ENCODE data around the gene HAGH.
A peak's percentile ranks its signal among the peaks of the same experiment; 100 is the strongest.

Gene HAGH

DNA sequence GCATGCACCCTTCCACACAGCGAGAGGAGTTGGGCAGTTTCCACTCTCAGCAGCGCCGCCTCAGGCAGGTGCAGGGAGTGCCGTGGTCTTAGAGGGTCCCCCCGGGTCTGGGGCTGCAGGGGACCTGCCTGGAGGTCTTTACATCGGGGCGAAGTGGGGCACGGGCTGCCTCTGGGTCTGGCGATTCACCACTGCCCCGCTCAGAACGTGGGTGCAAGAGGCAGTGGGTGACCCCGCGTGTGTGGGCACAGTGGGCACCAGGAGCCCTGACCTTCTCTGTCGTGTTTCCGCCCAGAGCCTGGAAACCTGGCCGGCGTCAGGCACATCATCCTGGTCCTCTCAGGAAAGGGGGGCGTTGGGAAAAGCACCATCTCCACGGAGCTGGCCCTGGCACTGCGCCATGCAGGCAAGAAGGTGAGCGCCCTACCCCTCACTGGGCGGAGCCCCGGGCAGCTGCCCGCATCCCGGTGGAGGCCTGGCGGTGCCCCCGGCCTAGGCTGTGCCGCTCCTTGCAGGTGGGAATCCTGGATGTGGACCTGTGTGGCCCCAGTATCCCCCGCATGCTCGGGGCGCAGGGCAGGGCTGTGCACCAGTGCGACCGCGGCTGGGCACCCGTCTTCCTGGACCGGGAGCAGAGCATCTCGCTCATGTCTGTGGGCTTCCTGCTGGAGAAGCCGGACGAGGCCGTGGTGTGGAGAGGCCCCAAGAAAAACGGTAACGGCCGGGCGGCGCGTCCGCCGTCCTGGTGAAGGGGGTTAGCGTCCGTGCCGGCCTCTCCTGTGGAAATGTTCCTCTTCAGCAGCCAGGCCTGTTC is 40.2 kb downstream of the HAGH start:
- no peak for DNase-seq

DNA sequence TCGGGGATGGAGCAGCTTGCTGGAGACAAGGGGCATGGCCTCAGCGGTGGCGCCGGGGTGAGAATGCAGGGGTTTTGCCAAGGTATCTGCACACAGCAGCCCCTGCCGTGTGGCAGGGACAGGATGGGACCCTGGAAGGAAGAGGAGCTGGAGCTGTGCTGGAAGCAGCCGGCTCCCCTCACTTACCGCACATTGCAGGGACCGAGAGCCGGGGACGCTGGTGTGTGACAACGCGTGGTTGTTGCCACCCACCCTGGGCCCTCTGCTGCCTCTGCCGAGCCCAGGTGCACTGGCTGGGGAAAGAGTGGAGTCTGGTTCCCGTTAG is 40.8 kb downstream of the HAGH start:
- DNase-seq = no peak

DNA sequence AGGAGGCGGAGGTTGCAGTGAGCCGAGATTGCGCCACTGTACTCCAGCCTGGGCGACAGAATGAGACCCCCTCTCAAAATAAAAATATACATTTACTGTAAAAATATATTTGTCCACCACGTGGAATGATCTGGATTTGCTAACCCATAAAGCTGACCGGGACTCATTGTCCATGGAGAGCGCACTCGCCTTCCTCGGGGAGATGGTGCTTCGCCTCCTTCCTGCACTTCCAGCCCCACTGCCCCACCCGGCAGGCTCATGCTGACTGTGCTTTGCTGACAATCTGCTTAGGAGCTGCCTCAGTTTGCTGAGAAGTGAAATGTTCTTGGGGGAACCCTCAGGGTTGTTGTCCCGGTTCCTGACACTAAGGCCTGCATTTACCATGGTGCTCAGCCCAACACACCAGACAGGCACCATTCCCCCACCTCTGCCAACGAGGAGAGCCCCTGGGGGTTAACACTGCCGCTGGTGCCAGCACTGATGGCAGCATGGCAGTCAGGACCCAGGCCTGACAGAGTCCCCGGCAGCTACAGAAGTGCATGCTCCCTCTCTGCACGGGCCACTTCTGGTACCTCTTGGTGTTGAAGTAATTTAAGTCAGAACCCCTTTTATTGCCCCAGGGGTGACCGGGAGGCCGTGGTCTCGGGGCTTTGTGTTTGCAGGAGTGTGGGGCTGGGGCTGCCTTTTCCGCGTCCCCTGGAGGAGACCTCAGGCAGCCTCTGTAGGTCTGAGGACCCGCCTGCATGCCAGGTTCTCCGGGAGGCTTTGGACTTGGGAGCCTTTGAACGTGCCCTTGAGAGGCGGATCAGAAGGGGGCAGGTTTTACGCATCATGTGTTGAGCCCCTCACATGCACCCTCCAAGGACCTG is 41.4 kb downstream of the HAGH start:
- DNase-seq = no peak

DNA sequence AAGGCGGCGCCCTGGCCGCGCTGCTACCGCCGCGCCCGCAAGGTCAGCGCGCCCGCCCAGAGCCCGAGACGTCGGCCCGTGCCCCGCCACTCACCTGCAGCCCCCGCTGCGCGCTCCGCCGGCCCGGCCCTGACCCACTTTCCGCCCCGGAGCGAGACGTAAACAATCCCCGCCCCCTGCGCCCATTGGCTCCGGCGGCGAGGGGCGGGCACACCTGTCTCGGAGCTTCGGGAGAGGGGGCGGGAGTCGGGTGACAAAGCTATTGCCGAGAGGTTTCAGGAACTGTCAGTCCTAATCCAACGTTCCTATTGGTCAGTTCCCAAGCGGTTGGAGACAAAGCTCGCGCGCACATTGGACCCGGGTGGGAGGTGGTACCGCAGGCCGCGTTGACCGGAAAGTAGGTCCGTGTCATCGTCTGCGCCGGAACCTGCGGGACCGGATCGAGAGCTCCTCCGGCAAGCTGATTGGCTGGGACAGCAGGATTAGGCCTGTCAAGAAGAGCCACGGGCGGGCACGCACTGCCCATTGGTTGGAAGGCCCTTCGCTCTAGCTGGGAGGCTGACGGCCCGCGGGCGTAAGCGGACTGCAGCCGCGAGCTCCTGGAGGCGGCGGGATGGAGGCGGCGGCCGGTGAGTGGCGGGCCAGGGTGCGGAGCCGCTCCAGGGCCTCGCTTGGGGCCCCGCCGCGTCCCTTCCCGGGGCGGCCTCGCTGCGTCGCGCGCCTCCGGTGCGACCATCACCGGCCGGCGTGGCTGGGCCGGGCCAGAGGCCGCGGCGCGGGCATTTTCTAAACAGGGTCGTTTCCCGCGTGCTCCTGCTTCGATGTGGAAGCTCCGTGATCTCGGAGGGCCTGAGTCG is 44.0 kb downstream of the HAGH start, which contains the start of the genes NUBP2 and SPSB3:
TSS of gene NUBP2 (plus strand) at position 553 of the 857 bp plus-strand sequence. CDS start at position 614, 61 bp downstream.
TSS of gene SPSB3 (minus strand) at position 164 of the 857 bp plus-strand sequence. CDS start 1,088 bp downstream, outside the sequence.
- peak; percentile 100 for DNase-seq

DNA sequence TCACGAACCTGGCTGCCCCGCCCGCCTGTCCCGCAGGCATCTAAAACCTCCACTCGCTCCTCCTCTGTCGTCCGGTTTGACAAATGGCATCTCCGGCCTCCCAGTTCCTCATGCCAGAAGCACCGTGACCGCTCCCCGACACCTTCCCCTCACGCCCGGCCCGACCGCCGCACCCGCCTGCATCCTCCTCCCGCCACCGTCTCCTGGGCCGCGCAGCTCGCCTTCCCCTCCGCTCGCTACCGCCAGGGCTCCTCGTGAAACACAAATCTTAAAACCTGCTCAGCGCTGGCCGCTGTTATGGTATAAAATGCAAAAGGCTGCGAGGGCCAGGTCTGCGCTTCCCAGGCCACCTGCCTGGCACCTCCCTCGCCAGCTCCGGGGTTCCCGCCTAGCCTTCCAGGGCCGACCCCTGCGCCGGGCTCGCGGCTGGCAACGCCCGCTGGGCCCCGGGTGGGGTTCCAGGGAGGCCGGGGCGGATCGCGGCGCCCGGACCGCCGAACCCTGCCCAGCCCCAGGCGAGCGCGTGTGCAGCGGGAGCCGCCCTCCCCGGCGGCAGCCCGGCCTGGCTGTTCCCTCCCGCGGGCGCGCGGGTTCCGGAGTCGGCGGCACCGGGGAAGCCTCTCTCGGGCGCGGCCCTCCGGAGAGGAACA is 44.7 kb downstream of the HAGH start:
- no peak for DNase-seq

DNA sequence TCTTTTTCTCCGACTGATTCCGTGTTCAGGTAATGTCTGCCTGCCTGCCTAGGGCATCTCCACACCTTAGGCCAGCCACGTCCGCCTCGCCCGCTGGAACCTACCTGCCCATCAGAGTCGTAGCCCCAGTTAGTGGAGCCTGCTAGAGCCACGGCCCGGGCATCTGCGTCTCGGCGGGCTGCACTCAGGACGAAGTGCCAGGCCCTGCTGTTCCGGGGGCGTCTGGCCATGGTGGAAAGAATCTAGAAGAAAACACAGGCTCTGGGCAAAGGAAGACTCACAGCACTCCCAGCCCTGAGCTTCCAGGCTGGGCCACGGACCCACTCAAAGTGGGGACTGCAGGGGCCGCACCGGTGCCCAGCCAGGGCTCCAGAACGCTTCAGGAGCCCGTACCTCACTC is 45.4 kb downstream of the HAGH start:
- DNase-seq = no peak

DNA sequence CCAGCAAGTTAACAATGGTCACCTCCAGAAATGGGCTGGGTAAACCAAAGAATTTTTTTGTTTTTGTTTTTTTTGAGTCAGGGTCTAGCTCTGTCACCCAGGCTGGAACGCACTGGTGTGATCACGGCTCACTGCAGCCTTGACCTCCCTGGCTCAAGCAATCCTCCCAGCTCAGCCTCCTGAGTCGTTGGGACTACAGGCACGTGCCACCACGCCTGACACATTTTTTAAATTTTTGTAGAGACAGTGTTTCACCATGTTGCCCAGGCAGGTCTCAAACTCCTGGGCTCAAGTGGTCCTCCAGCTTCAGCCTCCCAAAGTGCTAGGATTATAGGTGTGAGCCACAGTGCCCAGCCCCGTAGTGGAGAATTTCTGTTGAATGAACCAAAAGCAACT is 46.0 kb downstream of the HAGH start:
- DNase-seq = no peak

DNA sequence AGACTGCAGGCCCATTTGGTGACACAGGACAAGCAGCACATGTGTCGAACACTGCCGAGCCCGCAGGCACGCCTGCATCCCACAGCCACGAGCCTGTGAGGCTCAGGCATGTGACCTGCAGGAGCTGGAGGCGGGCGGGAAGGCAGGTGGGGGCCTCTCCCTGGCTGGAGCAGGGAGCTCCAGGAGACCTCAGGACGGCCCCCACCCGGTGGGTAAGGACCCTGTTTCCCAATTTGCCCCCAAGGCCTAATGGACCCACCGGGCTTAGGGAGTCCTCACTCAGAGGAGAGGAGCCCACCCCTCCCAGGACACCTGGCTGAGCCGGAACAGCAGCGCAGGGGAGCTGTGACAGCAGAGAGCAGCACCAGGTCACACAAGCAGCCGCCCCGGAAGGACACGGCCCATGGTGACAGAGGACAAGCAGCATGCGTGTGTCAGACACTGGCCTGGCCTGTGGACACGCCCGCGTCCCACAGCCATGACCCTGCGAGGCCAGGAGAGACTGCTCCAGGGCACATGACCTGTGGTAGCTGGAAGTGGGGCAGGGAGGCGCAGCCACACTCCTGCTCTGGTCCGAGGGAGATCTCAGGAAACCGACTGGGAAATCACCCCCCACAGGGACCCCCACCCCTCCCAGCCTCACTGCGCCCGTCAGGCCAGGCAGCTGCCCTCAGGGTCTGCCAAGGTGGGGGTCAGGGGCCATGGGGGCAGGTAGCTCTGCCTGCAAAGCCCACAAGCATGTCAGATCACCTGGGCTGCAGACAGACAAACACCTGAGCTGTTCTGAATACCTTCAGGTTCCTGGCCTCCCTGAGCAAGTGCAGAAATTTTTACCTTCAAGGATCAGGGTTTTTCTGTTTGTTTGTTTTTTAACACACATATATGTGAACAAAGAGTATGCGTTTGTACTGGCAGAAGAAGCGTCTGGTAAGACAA is 46.6 kb downstream of the HAGH start:
- DNase-seq = no peak

DNA sequence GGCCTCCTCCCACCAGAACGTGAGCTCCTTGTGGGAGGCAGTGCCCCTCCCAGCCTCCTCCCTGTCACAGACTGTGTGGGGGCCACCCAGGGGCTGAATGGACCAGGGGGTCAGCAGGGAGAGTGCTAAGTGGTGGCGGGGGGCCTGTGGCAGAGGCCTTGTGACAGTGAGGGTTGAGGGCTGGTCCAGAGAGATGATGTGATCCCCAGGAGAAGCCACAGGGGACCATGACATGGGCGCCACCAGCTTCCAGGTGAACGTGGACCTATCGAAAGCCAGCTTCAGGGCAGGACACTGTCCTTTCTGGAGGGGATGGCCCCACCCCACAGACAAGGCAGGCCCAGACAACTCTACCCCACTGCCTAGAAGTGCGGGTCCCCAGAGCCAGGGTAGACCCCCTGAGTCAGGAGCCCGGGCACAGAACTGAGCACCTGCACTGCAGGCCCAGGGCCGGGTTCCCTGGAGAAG is 47.4 kb downstream of the HAGH start:
- no peak for DNase-seq

DNA sequence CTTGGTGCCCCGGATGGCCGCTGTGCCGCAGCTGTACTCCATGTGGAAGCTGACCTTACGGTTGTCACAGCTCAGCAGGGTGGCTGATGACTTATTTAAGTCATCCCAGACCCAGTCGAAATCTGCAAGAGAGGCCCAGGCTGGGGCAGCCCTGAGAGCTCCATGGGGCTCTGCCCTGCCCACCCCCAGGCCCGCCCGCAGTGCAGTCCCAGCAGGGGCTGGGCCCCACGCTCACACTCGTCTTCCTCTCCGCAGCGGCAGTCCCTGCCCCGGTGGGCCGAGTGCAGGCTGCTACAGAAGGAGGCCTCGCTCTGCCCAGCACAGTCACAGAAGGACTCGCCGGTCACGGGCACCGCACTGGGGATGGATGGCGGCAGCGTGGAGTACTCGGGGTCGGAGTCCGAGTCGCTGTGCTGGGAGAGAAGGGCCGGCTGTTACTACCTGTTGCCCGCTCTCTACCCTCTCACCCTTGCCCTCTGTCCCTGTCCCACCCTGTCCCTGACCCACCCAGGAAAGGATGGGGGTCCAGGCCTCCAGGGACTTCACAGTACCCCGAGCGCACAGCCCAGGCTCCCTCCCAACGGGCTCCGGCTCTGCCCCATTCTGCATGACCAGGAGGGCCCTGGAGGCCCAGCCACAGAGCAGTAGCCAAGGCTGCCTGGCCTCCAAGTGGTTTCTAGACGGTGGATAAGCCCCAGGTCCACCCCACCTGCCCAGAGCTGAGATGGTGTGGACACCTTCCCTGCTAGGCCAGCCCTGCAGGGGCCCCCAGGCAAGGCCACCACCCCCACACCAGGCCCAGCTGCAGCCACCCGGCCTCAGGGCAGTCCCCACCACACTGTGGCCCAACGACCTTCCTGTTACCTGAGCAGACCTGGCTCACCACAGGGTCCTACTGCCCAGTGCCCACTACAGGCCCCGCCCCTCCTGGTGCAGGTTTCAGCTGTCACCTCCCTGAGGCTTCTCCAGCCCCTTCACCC is 48.1 kb downstream of the HAGH start:
- DNase-seq = no peak

DNA sequence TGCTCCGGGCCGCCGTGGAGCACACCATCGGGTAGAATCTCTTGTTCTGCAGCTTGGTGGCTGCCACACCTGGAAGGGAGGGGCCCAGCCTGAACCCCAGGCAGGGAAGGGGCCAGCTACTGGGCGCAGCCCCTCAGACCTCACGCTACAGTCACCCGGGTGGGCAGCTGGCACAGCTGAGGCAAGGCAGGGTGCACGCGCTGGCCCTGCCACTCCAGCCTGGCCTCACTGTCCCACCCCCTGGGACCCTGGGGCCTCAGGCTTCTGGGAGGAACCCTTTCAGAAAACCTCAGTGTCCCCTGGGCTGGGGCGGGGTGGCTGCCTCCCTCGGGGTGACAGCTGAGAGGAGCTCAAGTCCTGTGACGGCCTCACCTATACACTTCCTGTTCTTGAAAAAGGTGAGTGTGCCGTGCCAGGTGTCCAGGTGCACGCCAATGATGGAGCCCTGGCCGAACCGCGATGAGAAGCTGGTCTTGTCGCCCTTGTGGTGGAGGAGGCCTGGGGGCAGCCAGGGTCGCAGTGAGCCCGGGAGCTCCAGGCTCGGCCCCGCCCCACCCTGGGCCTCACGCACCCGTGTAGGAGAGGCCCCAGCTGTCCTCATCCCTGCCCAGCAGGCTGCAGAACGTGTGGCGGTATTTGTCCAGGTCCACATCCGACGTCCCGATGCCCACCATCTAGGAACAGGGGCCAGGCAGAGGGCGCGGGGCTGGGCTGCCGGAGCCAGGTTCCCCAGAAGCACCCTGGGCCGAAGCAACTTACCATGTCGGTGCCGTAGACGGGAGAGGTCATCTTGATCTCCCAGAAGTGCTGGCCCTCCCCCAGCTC is 49.0 kb downstream of the HAGH start:
- DNase-seq = no peak

DNA sequence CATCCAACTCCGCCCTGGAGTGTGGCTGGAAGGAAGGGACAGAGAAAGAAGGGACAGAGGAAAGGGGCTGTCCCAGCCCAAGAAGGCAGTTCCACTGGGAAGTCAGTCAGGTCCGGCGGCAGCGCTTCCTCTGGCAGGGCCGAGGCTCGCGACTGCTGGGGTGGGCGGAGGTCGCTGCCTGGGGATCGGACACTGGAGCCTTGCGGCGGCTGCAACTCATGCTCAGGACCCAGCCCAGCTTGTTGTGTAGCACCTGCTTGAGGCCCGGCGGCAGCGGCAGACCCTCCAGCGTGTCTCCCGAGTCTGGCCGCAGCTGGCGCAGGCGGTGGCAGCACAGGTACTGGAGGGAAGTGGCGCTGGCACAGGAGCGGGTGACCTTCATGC is 49.6 kb downstream of the HAGH start:
- no peak for DNase-seq

DNA sequence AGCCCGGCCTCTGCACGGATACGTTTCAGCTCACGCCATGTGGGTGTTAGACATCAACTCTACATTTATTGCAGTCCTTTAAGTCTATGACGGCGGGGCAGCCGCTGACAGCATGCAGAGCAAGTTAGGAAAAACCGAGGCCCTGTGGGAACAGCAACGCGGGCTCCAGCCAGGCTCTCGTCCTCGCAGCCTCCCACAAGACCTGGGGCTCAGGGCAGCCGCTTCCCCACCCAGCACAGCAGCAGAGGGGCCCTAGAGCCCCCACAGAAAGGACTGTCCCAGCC is 50.0 kb downstream of the HAGH start:
- DNase-seq = no peak

DNA sequence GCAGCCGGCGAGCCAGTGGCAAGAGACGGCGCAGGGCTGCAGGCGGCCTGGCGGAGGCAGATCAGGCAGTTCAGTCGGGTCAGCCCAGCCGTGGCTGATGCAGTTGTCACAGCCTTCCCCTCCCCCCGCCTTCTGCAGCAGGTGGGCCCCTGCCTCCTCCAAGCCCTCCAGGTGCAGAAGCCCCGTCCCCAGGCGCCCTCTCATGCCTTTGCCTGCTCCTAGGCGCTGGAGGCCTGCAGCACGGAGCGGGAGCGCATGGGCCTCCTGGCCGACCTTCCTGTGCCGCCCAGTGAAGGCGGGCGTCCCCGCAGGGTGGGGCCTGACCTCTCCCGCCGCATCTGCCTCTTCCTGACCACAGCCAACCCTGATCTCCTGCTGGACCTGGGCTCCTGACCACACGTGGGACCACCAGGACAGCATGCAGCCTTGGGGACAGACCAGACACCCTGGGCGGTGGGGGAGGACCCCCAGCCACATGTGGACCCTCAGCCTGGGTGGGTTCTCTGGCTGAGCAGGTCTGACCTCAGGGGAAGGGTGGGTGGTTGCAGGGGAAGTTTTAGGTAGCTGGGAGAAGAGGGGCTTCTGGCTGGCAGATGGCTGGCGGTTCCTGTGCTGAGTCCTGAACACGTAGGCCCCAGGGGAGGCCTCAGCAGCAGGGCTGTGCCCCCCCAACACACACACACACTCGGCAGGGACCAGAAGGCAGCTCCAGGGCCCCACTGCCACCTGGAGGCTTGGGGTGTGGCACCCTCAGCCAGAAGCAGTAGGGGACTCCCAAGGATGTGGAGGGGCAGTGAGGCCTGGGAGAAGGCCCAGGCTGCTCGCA is 50.6 kb downstream of the HAGH start:
- no peak for DNase-seq

DNA sequence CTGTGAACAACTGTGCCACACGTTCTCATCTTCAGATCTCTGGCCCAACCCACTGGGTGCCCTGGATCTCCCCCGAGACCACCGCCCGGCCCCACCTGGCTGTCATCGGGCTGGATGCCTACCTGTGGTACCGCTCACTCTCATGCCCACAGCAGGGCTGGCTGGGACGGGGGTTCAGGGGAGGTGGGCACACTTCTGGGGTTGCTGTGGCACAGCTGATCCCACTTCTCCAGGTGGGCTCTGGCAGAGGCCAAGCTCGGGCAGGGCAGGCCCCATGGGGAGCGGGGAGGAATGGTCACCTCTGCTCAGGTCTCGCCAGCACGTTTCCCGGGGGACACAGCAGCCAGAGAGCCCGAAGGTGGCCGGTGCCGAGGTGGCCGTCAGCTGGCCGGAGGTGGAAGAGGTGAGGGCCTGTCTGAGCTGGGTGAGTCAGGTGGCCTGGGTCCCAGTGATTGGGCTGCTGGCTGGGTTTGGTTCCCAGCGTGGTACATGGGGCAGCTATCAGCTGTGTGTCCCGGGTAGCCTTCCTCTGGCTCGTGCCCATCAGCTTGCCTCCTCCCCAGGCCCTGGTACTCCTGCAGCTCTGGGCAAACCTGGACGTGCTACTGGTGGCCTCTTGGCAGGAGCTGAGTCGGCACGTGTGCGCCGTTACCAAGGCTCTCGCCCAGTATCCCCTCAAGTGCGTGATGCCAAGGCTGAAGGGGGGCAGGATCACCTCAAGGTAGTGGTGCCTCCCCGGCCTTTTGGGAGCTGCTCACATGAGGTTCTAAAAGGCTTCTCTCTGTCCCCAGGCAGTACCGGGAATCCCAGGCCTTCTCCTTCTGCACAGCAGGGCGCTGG is 51.4 kb downstream of the HAGH start:
- no peak for DNase-seq

DNA sequence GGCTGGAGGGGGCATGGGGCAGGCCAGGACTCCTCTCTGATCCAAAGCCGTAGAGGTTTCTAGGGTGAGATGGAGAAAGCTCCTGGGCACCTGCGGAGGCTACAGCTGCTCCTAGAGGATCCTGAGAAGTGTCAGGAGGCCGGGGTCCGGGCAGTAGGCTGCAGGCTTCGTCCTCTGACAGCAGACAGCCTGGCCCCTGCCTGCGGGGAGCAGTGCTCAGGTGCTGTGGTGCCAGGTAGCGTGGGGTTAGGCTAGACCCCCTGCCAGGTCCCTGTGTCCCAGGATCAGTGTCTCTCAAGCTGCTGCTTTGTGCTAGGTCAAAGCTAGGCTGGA is 52.2 kb downstream of the HAGH start:
- DNase-seq = no peak

DNA sequence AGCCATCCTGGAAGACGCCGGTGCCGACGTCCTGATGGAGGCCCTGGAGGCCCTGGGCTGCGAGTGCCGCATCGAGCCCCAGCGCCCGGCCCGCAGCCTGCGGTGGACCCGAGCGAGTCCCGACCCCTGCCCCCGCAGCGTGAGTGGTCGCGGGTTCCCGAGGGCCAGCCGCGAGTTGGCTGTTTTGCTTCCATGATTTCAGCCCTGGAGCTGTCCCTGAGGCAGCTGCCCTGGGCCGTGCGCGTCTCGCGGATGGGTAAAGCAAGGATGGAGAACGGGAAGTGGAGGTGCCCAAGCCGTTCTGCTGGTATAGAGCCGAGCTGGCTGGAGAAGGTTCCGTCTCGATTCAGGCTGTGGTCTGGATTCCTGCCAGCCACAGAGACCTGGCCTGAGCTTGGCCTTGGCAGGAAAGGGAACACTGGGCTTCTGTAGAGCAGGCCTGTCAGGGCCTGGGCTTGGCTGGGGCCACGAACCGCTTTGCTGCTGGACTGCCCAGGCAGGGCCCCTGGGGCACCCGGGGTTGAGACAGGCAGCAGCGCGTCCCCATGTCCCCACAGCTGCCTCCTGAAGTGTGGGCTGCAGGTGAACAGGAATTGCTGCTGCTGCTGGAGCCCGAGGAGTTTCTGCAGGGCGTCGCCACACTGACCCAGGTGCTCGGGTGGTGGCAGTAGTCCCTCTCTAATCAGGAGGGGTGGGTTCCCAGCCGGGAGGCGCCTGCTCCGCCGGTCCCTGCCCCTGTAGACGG is 52.8 kb downstream of the HAGH start:
- no peak for DNase-seq
